ENCODE results near the gene PRKG1. TPM values are rescaled to one million over a fixed set of nuclear protein-coding genes. Genes with fewer than 3 reads are reported as not detected.

PRKG1 gene
- total RNA-seq, 1 experiment from 2014 or later: 10.4 TPM

GRCh38 chr10:51770709-51771108, 696.4 kb downstream of the PRKG1 start:
- no peak overlapping the region for H2BK5ac ChIP-seq (ENCODE audit: insufficient read length, low read length)
- H3K9me3 Mint-ChIP-seq: peaks cover 11 to 12% of the 10 kb centered on the region in 2 experiments

More at GRCh38 chr10:51770709-51771108, 696.4 kb downstream of the PRKG1 start:
- no peak overlapping the region for H2BK120ac ChIP-seq (ENCODE audit: low read depth, low read length, poor library complexity, severe bottlenecking)
- DNase-seq: no peak
- H3K4ac ChIP-seq (ENCODE audit: low read depth, low read length): no peak overlapping the region
- no peak overlapping the region for H3K18ac ChIP-seq (ENCODE audit: insufficient read length, low read depth, low read length)
- H3K23ac ChIP-seq (ENCODE audit: insufficient read length, low read depth, low read length): no peak overlapping the region
- Mint-ChIP-seq H3K27ac (no peak overlapping the region), H3K4me1 (peaks cover 8 to 15% of the 10 kb centered on the region in 2 experiments), H3K4me3 (no peak overlapping the region), H3K27me3 (ENCODE audit: low read depth) (no peaks in the 10 kb centered on the region), H3K36me3 (ENCODE audit: insufficient read depth in 1 of 3, low read depth in 3 of 3) (peaks cover 3 to 13% (median 9%) of the 10 kb centered on the region in 3 experiments; a peak in 5 of 7 replicates)
- no peak overlapping the region for H4K8ac ChIP-seq (replicated peaks; ENCODE audit: insufficient read length, low read depth, low read length)
- no peak overlapping the region for H2BK15ac ChIP-seq (ENCODE audit: low read depth, low read length)
- H4K5ac ChIP-seq (ENCODE audit: insufficient read length, low read depth, low read length): no peak overlapping the region
- no peak overlapping the region for H2AFZ ChIP-seq (ENCODE audit: low read length)
- H3K79me1 ChIP-seq (ENCODE audit: insufficient read depth, low read depth, low read length, poor library complexity, severe bottlenecking): no peaks in the 10 kb centered on the region
- H3K79me2 ChIP-seq (ENCODE audit: insufficient read depth, low read length): no peaks in the 10 kb centered on the region
- H2BK20ac ChIP-seq (ENCODE audit: low read depth, low read length, poor library complexity, severe bottlenecking): no peak overlapping the region
- H3K4me2 ChIP-seq (ENCODE audit: insufficient read depth, insufficient read length, low read length): no peak overlapping the region
- no peak overlapping the region for H2AK5ac ChIP-seq (ENCODE audit: insufficient read length, low read length)
- H3K56ac ChIP-seq (ENCODE audit: insufficient read length, low read depth, low read length): no peak overlapping the region
- no peak overlapping the region for H3K27ac ChIP-seq (ENCODE audit: insufficient read length, low read depth, low read length)
- H4K91ac ChIP-seq (ENCODE audit: insufficient read length, low read depth, low read length): no peak overlapping the region
- H3T11ph ChIP-seq (ENCODE audit: low read length): no peak overlapping the region
- no peak overlapping the region for H2BK12ac ChIP-seq (ENCODE audit: insufficient read length, low read depth, low read length)
- H3K27me3 ChIP-seq (ENCODE audit: insufficient read depth, low read length): no peaks in the 10 kb centered on the region
- no peak overlapping the region for H3K9ac ChIP-seq (ENCODE audit: extremely low read depth, insufficient read length, low read length)
- TF ChIP-seq CTCF (conservative IDR thresholded peaks at IDR 0.05): no peak
- H3K4me1 ChIP-seq (ENCODE audit: insufficient read depth, low read length): no peaks in the 10 kb centered on the region; the same call in 1 of the 2 replicates
- H3K23me2 ChIP-seq (ENCODE audit: insufficient read length, low read depth, low read length, poor library complexity, severe bottlenecking): no peaks in the 10 kb centered on the region
- no CpG with 5 or more reads among the region's 2 CpGs for WGBS (ENCODE audit: extremely low coverage, insufficient read length, low lambda C conversion rate)
- peaks cover 6% of the 10 kb centered on the region for H3K9me3 ChIP-seq (ENCODE audit: control insufficient read depth, low read depth, low read length)
- no peaks in the 10 kb centered on the region for H4K20me1 ChIP-seq (ENCODE audit: control insufficient read depth, insufficient read depth, insufficient read length)
- no peak overlapping the region for H3K14ac ChIP-seq (ENCODE audit: insufficient read depth, low read length)

Data from H9 (cell line).